NCI-H146 treated with DMSO at 0.1 percent for 48 hours (cell line): Measurements from ENCODE around the gene SLC13A5.
"Not testable (repeated sequence)": the region's sequence is repeated elsewhere in the genome, so short reads cannot be mapped to it uniquely, and the experiment has no call there.

ENCODE experiments used
- DNase-seq: peaks from one replicate; lab custom pipeline; 2025; ENCODE audit not compliant: unreplicated experiment; lab: John Stamatoyannopoulos, UW

The SLC13A5 gene

GRCh38 chr17:6711081-6711674 lies 2.0 kb downstream of the SLC13A5 start:
- DNase-seq: no peak

GRCh38 chr17:6710317-6710716 lies 2.9 kb downstream of the SLC13A5 start:
- DNase-seq: no peak

- DNase-seq: no peak
Observed at GRCh38 chr17:6708357-6708961, 4.7 kb downstream of the SLC13A5 start.

- no peak for DNase-seq
Observed at GRCh38 chr17:6706996-6707395, 6.2 kb downstream of the SLC13A5 start.

- no peak for DNase-seq
Observed at GRCh38 chr17:6706499-6706898, 6.7 kb downstream of the SLC13A5 start.

GRCh38 chr17:6704470-6705052 lies 8.6 kb downstream of the SLC13A5 start:
- no peak for DNase-seq

- DNase-seq: no peak
Observed at GRCh38 chr17:6703751-6704150, 9.4 kb downstream of the SLC13A5 start.

GRCh38 chr17:6702567-6703215 lies 10.5 kb downstream of the SLC13A5 start:
- DNase-seq: no peak

- DNase-seq: no peak
Observed at GRCh38 chr17:6701719-6702118, 11.4 kb downstream of the SLC13A5 start.

- no peak for DNase-seq
Observed at GRCh38 chr17:6700948-6701307, 12.2 kb downstream of the SLC13A5 start.

- DNase-seq: no peak
Observed at GRCh38 chr17:6699997-6700947, 12.9 kb downstream of the SLC13A5 start.

- DNase-seq: no peak
Observed at GRCh38 chr17:6698004-6698403, 15.2 kb downstream of the SLC13A5 start.

- no peak for DNase-seq
Observed at GRCh38 chr17:6696906-6697305, 16.3 kb downstream of the SLC13A5 start.

- no peak for DNase-seq
Observed at GRCh38 chr17:6695565-6695964, 17.6 kb downstream of the SLC13A5 start.

- DNase-seq: no peak
Observed at GRCh38 chr17:6695051-6695450, 18.1 kb downstream of the SLC13A5 start.

GRCh38 chr17:6691958-6692357 lies 21.2 kb downstream of the SLC13A5 start:
- not testable (repeated sequence) for DNase-seq

GRCh38 chr17:6691546-6691945 lies 21.6 kb downstream of the SLC13A5 start:
- DNase-seq: no peak

GRCh38 chr17:6690641-6691040 lies 22.5 kb downstream of the SLC13A5 start:
- DNase-seq: no peak

GRCh38 chr17:6688944-6689343 lies 24.2 kb downstream of the SLC13A5 start:
- no peak for DNase-seq

- DNase-seq: no peak
Observed at GRCh38 chr17:6686026-6686425, 27.1 kb downstream of the SLC13A5 start.
